Measurements from ENCODE around the gene BRICD5. TPM values are rescaled to one million over a fixed set of nuclear protein-coding genes. Genes with fewer than 3 reads are reported as not detected.

Gene BRICD5
- total and polyA plus RNA-seq, 4 donors: 2.1 to 13.5 (median 9.3) TPM

- H3K27me3 ChIP-seq (ENCODE audit: control insufficient read depth in 3 of 3, insufficient read depth in 3 of 3, low read length in 2 of 3): peaks cover 0 to 27% (median 4%) of the 10 kb centered on the region in 3 donors
- 59 to 65% methylated on average over 18 of the region's 18 CpGs for WGBS, 2 donors
- H3K27ac ChIP-seq (ENCODE audit: low read depth in 1 of 2, low read length in 1 of 2): no peak overlapping the region
- H3K9me3 ChIP-seq (ENCODE audit: control insufficient read depth in 4 of 4, insufficient read depth in 3 of 4, low read length in 3 of 4): peaks cover 0 to 19% (median 0%) of the 10 kb centered on the region in 4 donors
- no peak for TF ChIP-seq CTCF (IDR thresholded peaks at IDR 0.05; ENCODE audit: control extremely low read depth, extremely low read depth)
- no peak for ATAC-seq (ENCODE audit: insufficient read depth, low FRiP score)
- peaks cover 2 to 41% (median 18%) of the 10 kb centered on the region in 4 donors for H3K36me3 ChIP-seq (ENCODE audit: control insufficient read depth in 4 of 4, insufficient read depth in 4 of 4, low read length in 4 of 4)
- no peak for DNase-seq
- H3K9ac ChIP-seq (ENCODE audit: insufficient read depth in 1 of 2, low read length in 2 of 2): no peak overlapping the region
- no peak overlapping the region for H3K4me3 ChIP-seq
- H3K4me1 ChIP-seq (ENCODE audit: control insufficient read depth in 5 of 5, insufficient read depth in 5 of 5, low read length in 5 of 5): peaks cover 0 to 14% (median 7%) of the 10 kb centered on the region in 5 donors
Measured at GRCh38 chr16:2238150-2238837, 27.6 kb upstream of the BRICD5 start.

GRCh38 chr16:2237493-2238149 is 27.0 kb upstream of the BRICD5 start:
- H3K36me3 ChIP-seq (ENCODE audit: control insufficient read depth in 4 of 4, insufficient read depth in 4 of 4, low read length in 4 of 4): peaks cover under 1 to 42% (median 21%) of the 10 kb centered on the region in 4 donors
- peaks cover 0 to 19% (median 0%) of the 10 kb centered on the region in 4 donors for H3K9me3 ChIP-seq (ENCODE audit: control insufficient read depth in 4 of 4, insufficient read depth in 3 of 4, low read length in 3 of 4)
- H3K9ac ChIP-seq (ENCODE audit: insufficient read depth in 1 of 2, low read length in 2 of 2): no peak overlapping the region
- H3K27ac ChIP-seq (ENCODE audit: low read depth in 1 of 2, low read length in 1 of 2): no peak overlapping the region
- ATAC-seq (ENCODE audit: insufficient read depth, low FRiP score) (peak; percentile 37), DNase-seq (no peak)
- no peak for TF ChIP-seq CTCF (IDR thresholded peaks at IDR 0.05; ENCODE audit: control extremely low read depth, extremely low read depth)
- peaks cover 0 to 27% (median 4%) of the 10 kb centered on the region in 3 donors for H3K27me3 ChIP-seq (ENCODE audit: control insufficient read depth in 3 of 3, insufficient read depth in 3 of 3, low read length in 2 of 3)
- WGBS, 2 donors: 10 to 20% methylated on average over 58 to 65 of the region's 65 CpGs
- no peak overlapping the region for H3K4me3 ChIP-seq
- peaks cover 0 to 13% (median 7%) of the 10 kb centered on the region in 5 donors for H3K4me1 ChIP-seq (ENCODE audit: control insufficient read depth in 5 of 5, insufficient read depth in 5 of 5, low read length in 5 of 5)

- DNase-seq (no peak), ATAC-seq (ENCODE audit: insufficient read depth, low FRiP score) (no peak)
- Histone ChIP-seq H3K4me1 (ENCODE audit: control insufficient read depth in 5 of 5, insufficient read depth in 5 of 5, low read length in 5 of 5) (peaks cover 0 to 13% (median 7%) of the 10 kb centered on the region in 5 donors), H3K27ac (ENCODE audit: low read depth in 1 of 2, low read length in 1 of 2) (no peak overlapping the region), H3K9ac (ENCODE audit: insufficient read depth in 1 of 2, low read length in 2 of 2) (no peak overlapping the region), H3K9me3 (ENCODE audit: control insufficient read depth in 4 of 4, insufficient read depth in 3 of 4, low read length in 3 of 4) (peaks cover 0 to 19% (median 0%) of the 10 kb centered on the region in 4 donors), H3K36me3 (ENCODE audit: control insufficient read depth in 4 of 4, insufficient read depth in 4 of 4, low read length in 4 of 4) (peaks cover 0 to 46% (median 17%) of the 10 kb centered on the region in 4 donors), H3K27me3 (ENCODE audit: control insufficient read depth in 3 of 3, insufficient read depth in 3 of 3, low read length in 2 of 3) (peaks cover 0 to 27% (median 4%) of the 10 kb centered on the region in 3 donors), H3K4me3 (no peak overlapping the region)
- TF ChIP-seq CTCF (IDR thresholded peaks at IDR 0.05; ENCODE audit: control extremely low read depth, extremely low read depth): no peak
- 7 to 8% methylated on average over 26 to 40 of the region's 40 CpGs for WGBS, 2 donors
Measured at GRCh38 chr16:2237102-2237482, 26.4 kb upstream of the BRICD5 start.

All from lung (tissue), 12 donors.